AG04450 (cell line): ENCODE data around the gene SNCG. TPM values are rescaled to one million over a fixed set of nuclear protein-coding genes. Genes with fewer than 3 reads are reported as not detected.
A peak's percentile ranks its signal among the peaks of the same experiment; 100 is the strongest.

Experiments
- CTCF ChIA-PET: fragments of 300-600, 350-600 bp; formaldehyde crosslinking; extraction: SDS; loops from one replicate; lab custom pipeline; 2022; ENCODE audit warnings: antibody characterized with exemption, inconsistent platforms; lab: Charles Lee
- POLR2A ChIA-PET: fragments of 350-600 bp; formaldehyde crosslinking; extraction: SDS; loops from one replicate; lab custom pipeline; 2021; ENCODE audit warnings: antibody characterized with exemption, inconsistent platforms; lab: Yijun Ruan, JAX
- DNase-seq: peaks from one replicate; pipeline ENCODE4 v3.0.0-alpha.2; 2011; ENCODE audit warnings: low read depth, low spot score
- H3K27ac ChIP-seq: one replicate; pipeline ENCODE4 v1.5.1; 2012; ENCODE audit warnings: low read depth, low read length, control low read depth
- H3K27me3 ChIP-seq: one replicate; pipeline ENCODE4 v1.6.0; 2012; ENCODE audit warnings: low read length; ENCODE audit not compliant: control insufficient read depth, insufficient read depth
- H3K4me3 ChIP-seq: 2 replicates; pipeline ENCODE4 v1.5.1; 2011; ENCODE audit warnings: mild to moderate bottlenecking, low read depth, low read length, control low read depth
- H3K9me3 ChIP-seq: 2 replicates; pipeline ENCODE4 v1.5.1; 2012; ENCODE audit warnings: low read length; ENCODE audit not compliant: control insufficient read depth, insufficient read depth
- CTCF ChIP-seq: IDR thresholded peaks from 2 replicates; pipeline ENCODE4 v1.5.1; 2011; ENCODE audit warnings: low read depth, low read length, control low read depth, inconsistent platforms
- polyA minus RNA-seq: library from RNA; depleted of rRNA, polyadenylated mRNA; stranded (reverse); fragments of >200 nt; gene quantifications from 2 replicates; pipeline ENCODE4 v1.2.3, GENCODE V29; 2011; rRNA and poly(A)+ RNA removed
- polyA plus RNA-seq: library from polyadenylated mRNA; depleted of rRNA; stranded (reverse); fragments of >200 nt; gene quantifications from 2 replicates; pipeline ENCODE4 v1.2.3, GENCODE V29; 2011; rRNA removed

Gene SNCG
- polyA plus RNA-seq = 4.6 and 5.3 TPM in 2 replicates
- 2.6 and 2.9 TPM in 2 replicates for polyA minus RNA-seq

GRCh38 chr10:86958116-86958900 lies at the start of gene SNCG:
TSS of gene SNCG (plus strand) at chr10:86958599. CDS start at chr10:86958698, 99 bp downstream.
- DNase-seq = no peak
- ChIA-PET POLR2A (interaction anchor here (1.0 to 1.3 kb wide), 2 partner anchors 13 kb away, joined by 3 to 5 read pairs; no protein-coding TSS in a partner anchor), CTCF (interaction anchor here (1.1 to 1.2 kb wide), 2 partner anchors 8 to 10 kb away, joined by 3 to 4 read pairs; partner anchors contain the start of gene ADIRF)
- no peak within 1 kb of the TSS for H3K27ac ChIP-seq
- H3K9me3 ChIP-seq = peaks cover 10% of the 10 kb centered on the region; the same call in 1 of the 2 replicates
- H3K27me3 ChIP-seq = no peaks in the 10 kb centered on the region
- TF ChIP-seq CTCF = no peak
- H3K4me3 ChIP-seq = no peak within 1 kb of the TSS

GRCh38 chr10:86914734-86915133 lies 43.7 kb upstream of the SNCG start:
- H3K27me3 ChIP-seq = no peaks in the 10 kb centered on the region
- no peaks in the 10 kb centered on the region for H3K9me3 ChIP-seq
- ChIA-PET POLR2A (no interaction called here), CTCF (interaction anchor here (1.0 to 1.6 kb wide), 2 partner anchors 12 to 14 kb away, joined by 3 to 5 read pairs; no protein-coding TSS in a partner anchor)
- H3K4me3 ChIP-seq = no peak overlapping the region
- no peak for TF ChIP-seq CTCF
- H3K27ac ChIP-seq = no peak overlapping the region
- no peak for DNase-seq

- Histone ChIP-seq H3K27ac (peak overlapping the region; percentile 71), H3K4me3 (no peak overlapping the region), H3K27me3 (no peaks in the 10 kb centered on the region), H3K9me3 (no peaks in the 10 kb centered on the region)
- CTCF ChIA-PET = interaction anchor here (0.7 to 1.5 kb wide), 5 partner anchors 18 to 224 kb away, joined by 4 to 10 read pairs (median 4); no protein-coding TSS in a partner anchor
- DNase-seq = peak; percentile 24
- POLR2A ChIA-PET = interaction anchor here (0.7 kb wide), 2 partner anchors 82 to 135 kb away, joined by 3 to 4 read pairs; no protein-coding TSS in a partner anchor
- TF ChIP-seq CTCF = no peak
These were observed 40.4 kb upstream of the SNCG start for GRCh38 chr10:86918022-86918471.

GRCh38 chr10:86922553-86922961 lies 35.8 kb upstream of the SNCG start:
- ChIA-PET POLR2A (no interaction called here), CTCF (no interaction called here)
- no peak for TF ChIP-seq CTCF
- Histone ChIP-seq H3K27me3 (no peaks in the 10 kb centered on the region), H3K9me3 (no peaks in the 10 kb centered on the region), H3K27ac (no peak overlapping the region), H3K4me3 (no peak overlapping the region)
- no peak for DNase-seq
